HCT116 (cell line): ENCODE measurements around the gene OLFML1. TPM values are rescaled to one million over a fixed set of nuclear protein-coding genes. Genes with fewer than 3 reads are reported as not detected.
A peak's percentile ranks its signal among the peaks of the same experiment; 100 is the strongest.

Experiments used
- ATAC-seq: fragments of 200-7000 bp; cut with Tn5 transposase; 2 replicates; pipeline ENCODE4 v1.9.1; 2020; ENCODE audit warnings: mild to moderate bottlenecking, moderate library complexity
- BruUV-seq: library from RNA; stranded (reverse); fragments of 400-500 nt; replicated peaks from 2 replicates; lab custom pipeline; 2021; lab: Mats Ljungman, UMichigan
- CTCF ChIA-PET: fragments of 300-600 bp; sonication (Branson Sonifier 250); formaldehyde crosslinking; loops from one replicate; lab custom pipeline; 2021; ENCODE audit warnings: antibody characterized with exemption; lab: Charles Lee
- POLR2A ChIA-PET: fragments of 300-600, 350-600 bp; sonication (Branson Sonifier 250); formaldehyde crosslinking; loops from one replicate; lab custom pipeline; 2021; ENCODE audit warnings: antibody characterized with exemption; lab: Charles Lee
- RAD21 ChIA-PET, 2 experiments: fragments of 300-600 bp; sonication (Branson Sonifier 250); formaldehyde crosslinking; loops; one replicate each; lab custom pipeline; 2023; ENCODE audit warnings: low total read pairs in 2 of 2; ENCODE audit not compliant: uncharacterized antibody in 2 of 2, unreplicated experiment in 2 of 2, low non-redundant PET in 1 of 2; lab: Charles Lee
- DNase-seq: peaks from one replicate; pipeline ENCODE4 v3.0.0-alpha.2; 2010; ENCODE audit warnings: low read depth, low spot score
- H2AFZ ChIP-seq: fragments of 200-600 bp; shearing (Covaris generic), sonication (generic); 2 replicates; pipeline ENCODE4 v1.6.1; 2017; ENCODE audit warnings: low read depth, mixed run types, mixed read lengths, antibody characterized with exemption, low read length; ENCODE audit not compliant: poor library complexity, severe bottlenecking
- H3K27ac ChIP-seq: 2 replicates; pipeline ENCODE4 v1.5.1; 2012; ENCODE audit warnings: low read depth, low read length
- H3K27me3 ChIP-seq: fragments of 200-600 bp; sonication (generic); 2 replicates; pipeline ENCODE4 v1.6.1; 2016; ENCODE audit warnings: mixed run types, low read length, mixed read lengths; ENCODE audit not compliant: insufficient read depth
- H3K36me3 ChIP-seq, 2 experiments: fragments of 200-500 bp in 1 of 2; fragments of 200-600 bp in 1 of 2; sonication (Bioruptor generic) in 1 of 2; sonication (generic) in 1 of 2; 2 replicates each; pipeline versions ENCODE4 v1.5.1 to v1.6.1; 2014 to 2016; ENCODE audit warnings: low read length in 2 of 2, inconsistent platforms in 1 of 2, mixed read lengths in 1 of 2, mixed run types in 1 of 2; ENCODE audit not compliant: insufficient read depth in 2 of 2, control insufficient read depth in 1 of 2
- H3K4me1 ChIP-seq, 2 experiments: fragments of 200-600 bp in 1 of 2; sonication (generic) in 1 of 2; 2 replicates each; pipeline versions ENCODE4 v1.5.1 to v1.6.1; 2012 to 2017; ENCODE audit warnings: low read length in 2 of 2, inconsistent platforms in 1 of 2, mild to moderate bottlenecking in 1 of 2, mixed read lengths in 1 of 2, mixed run types in 1 of 2, moderate library complexity in 1 of 2; ENCODE audit not compliant: insufficient read depth in 2 of 2, control insufficient read depth in 1 of 2
- H3K4me2 ChIP-seq: fragments of 200-600 bp; sonication (generic); 2 replicates; pipeline ENCODE4 v1.6.1; 2017; ENCODE audit warnings: mixed run types, low read length, mixed read lengths
- H3K4me3 ChIP-seq, 2 experiments: fragments of 200-600 bp in 1 of 2; sonication (generic) in 1 of 2; replicated peaks in 1 of 2; 2 replicates each; pipeline ENCODE4 v1.5.1; 2011 to 2016; ENCODE audit warnings: low read length in 2 of 2, control low read depth in 1 of 2, low read depth in 1 of 2, mild to moderate bottlenecking in 1 of 2, mixed read lengths in 1 of 2, mixed run types in 1 of 2
- H3K79me2 ChIP-seq: fragments of 200-600 bp; sonication (generic); 2 replicates; pipeline ENCODE4 v1.6.1; 2017; ENCODE audit warnings: mild to moderate bottlenecking, mixed run types, low read length, moderate library complexity, mixed read lengths; ENCODE audit not compliant: insufficient read depth
- H3K9ac ChIP-seq: fragments of 200-600 bp; sonication (generic); 2 replicates; pipeline ENCODE4 v1.6.1; 2016; ENCODE audit warnings: low read length, mixed read lengths
- H3K9me2 ChIP-seq: fragments of 200-600 bp; sonication (generic), shearing (Covaris generic); 2 replicates; pipeline ENCODE4 v1.6.1; 2017; ENCODE audit warnings: mixed run types, mild to moderate bottlenecking, moderate library complexity; ENCODE audit not compliant: insufficient read depth
- H3K9me3 ChIP-seq, 2 experiments: fragments of 200-500 bp in 1 of 2; fragments of 200-600 bp in 1 of 2; sonication (Bioruptor generic) in 1 of 2; sonication (generic) in 1 of 2; 2 replicates each; pipeline ENCODE4 v1.6.1; 2014 to 2017; ENCODE audit warnings: low read length in 2 of 2, mixed read lengths in 2 of 2, inconsistent platforms in 1 of 2, low read depth in 1 of 2, mild to moderate bottlenecking in 1 of 2, mixed run types in 1 of 2, moderate library complexity in 1 of 2; ENCODE audit not compliant: control insufficient read depth in 1 of 2, insufficient read depth in 1 of 2
- H4K20me1 ChIP-seq: fragments of 200-600 bp; sonication (generic), shearing (Covaris generic); 2 replicates; pipeline ENCODE4 v1.6.1; 2017; ENCODE audit warnings: mixed run types, mild to moderate bottlenecking, moderate library complexity; ENCODE audit not compliant: insufficient read depth
- ATF3 ChIP-seq: IDR thresholded peaks from 2 replicates; pipeline ENCODE4 v1.6.1; 2012
- CEBPB ChIP-seq: IDR thresholded peaks from 2 replicates; pipeline ENCODE4 v1.6.1; 2012; ENCODE audit warnings: low read depth
- EGR1 ChIP-seq: IDR thresholded peaks from 2 replicates; pipeline ENCODE4 v1.6.1; 2012; ENCODE audit warnings: low read depth
- ELF1 ChIP-seq: IDR thresholded peaks from 2 replicates; pipeline ENCODE4 v1.6.1; 2012; ENCODE audit warnings: low read depth, borderline replicate concordance
- EZH2 ChIP-seq: fragments of 200-600 bp; sonication (generic); IDR thresholded peaks from 2 replicates; pipeline ENCODE4 v1.6.1; 2017; ENCODE audit warnings: antibody characterized with exemption, mixed run types
- FOSL1 ChIP-seq: IDR thresholded peaks from 2 replicates; pipeline ENCODE4 v1.6.1; 2012; ENCODE audit warnings: low read depth
- JUND ChIP-seq: IDR thresholded peaks from 2 replicates; pipeline ENCODE4 v1.6.1; 2012
- MAX ChIP-seq: IDR thresholded peaks from 2 replicates; pipeline ENCODE4 v1.6.1; 2012
- POLR2AphosphoS5 ChIP-seq: IDR thresholded peaks from 2 replicates; pipeline ENCODE4 v1.6.1; 2011; ENCODE audit warnings: mild to moderate bottlenecking, low read depth, low read length, moderate library complexity
- RAD21 ChIP-seq: IDR thresholded peaks from 2 replicates; pipeline ENCODE4 v1.6.1; 2012; ENCODE audit warnings: low read depth, mild to moderate bottlenecking
- SIN3A ChIP-seq: IDR thresholded peaks from 2 replicates; pipeline ENCODE4 v1.6.1; 2012; ENCODE audit warnings: low read depth
- SRF ChIP-seq: IDR thresholded peaks from 2 replicates; pipeline ENCODE4 v1.6.1; 2012; ENCODE audit warnings: low read depth
- TCF7L2 ChIP-seq: IDR thresholded peaks from 2 replicates; pipeline ENCODE4 v1.7.0; 2011; ENCODE audit warnings: borderline replicate concordance, inconsistent platforms; ENCODE audit not compliant: insufficient read depth, insufficient read length; ENCODE audit errors: extremely low read depth
- YY1 ChIP-seq: IDR thresholded peaks from 2 replicates; pipeline ENCODE4 v1.6.1; 2011; ENCODE audit warnings: low read length, low read depth, moderate library complexity, mild to moderate bottlenecking; ENCODE audit not compliant: insufficient replicate concordance; ENCODE audit errors: extremely low read depth
- ZBTB33 ChIP-seq: IDR thresholded peaks from 2 replicates; pipeline ENCODE4 v1.6.1; 2011; ENCODE audit warnings: mild to moderate bottlenecking, low read length, moderate library complexity; ENCODE audit not compliant: insufficient replicate concordance; ENCODE audit errors: extremely low read depth
- ZFX ChIP-seq: fragments of 450-650 bp; IDR thresholded peaks from 2 replicates; pipeline ENCODE4 v1.6.1; 2017
- ZNF274 ChIP-seq: fragments of 200-500 bp; sonication (Bioruptor generic); IDR thresholded peaks from 2 replicates; pipeline ENCODE4 v1.6.1; 2014; ENCODE audit warnings: mild to moderate bottlenecking, low read depth, low read length, inconsistent platforms
- intact Hi-C: fragments of 100-400 bp; cut with micrococcal nuclease; formaldehyde crosslinking; loops from 2 replicates; pipeline ENCODE4 v1.10.0; 2022
- total RNA-seq: library from RNA; stranded (reverse); gene quantifications from one replicate; pipeline ENCODE4 v1.2.1, GENCODE V29; 2021; ENCODE audit not compliant: unreplicated experiment

OLFML1 gene
- total RNA-seq, 1 experiment from 2014 or later, result not detected

GRCh38 chr11:7512525-7513233 lies 27.4 kb downstream of the OLFML1 start:
- H2AFZ ChIP-seq, result peak overlapping the region; percentile 89
- intact Hi-C loops, result loop anchor here (5.0 kb wide), 1 partner anchor 155 kb away; no protein-coding TSS in a partner anchor
- RAD21 ChIA-PET, result interaction anchor here (0.8 to 1.2 kb wide), 2 partner anchors 145 to 153 kb away, joined by 3 to 4 read pairs; no protein-coding TSS in a partner anchor
- BruUV-seq, result no TSS peak
- no peaks in the 10 kb centered on the region for H3K9me2 ChIP-seq
- H3K9me3 ChIP-seq, result no peaks in the 10 kb centered on the region
- H3K27ac ChIP-seq, result no peak overlapping the region; the same call in 1 of the 2 replicates
- DNase-seq (no peak), ATAC-seq (peak; percentile 20)
- POLR2A ChIA-PET, result no interaction called here
- H3K79me2 ChIP-seq, result no peaks in the 10 kb centered on the region
- H3K27me3 ChIP-seq, result no peaks in the 10 kb centered on the region; the same call in 1 of the 2 replicates
- no peaks in the 10 kb centered on the region for H4K20me1 ChIP-seq
- H3K4me1 ChIP-seq, result peaks cover 8 to 19% of the 10 kb centered on the region in 2 experiments; a peak in 3 of 4 replicates
- H3K4me3 ChIP-seq, result peak overlapping the region; percentile 54 to 74
- peak overlapping the region; percentile 7; the same call in 1 of the 2 replicates for H3K9ac ChIP-seq
- TF ChIP-seq JUND, result no peak
- no peak for TF ChIP-seq ZBTB33
- no peak for TF ChIP-seq TCF7L2
- no peak for TF ChIP-seq CEBPB
- TF ChIP-seq ELF1, result no peak
- TF ChIP-seq ZNF274, result no peak
- no peak for TF ChIP-seq EGR1
- TF ChIP-seq FOSL1, result no peak
- no peak for TF ChIP-seq SIN3A
- TF ChIP-seq SRF, result no peak
- no peak for TF ChIP-seq EZH2
- no peak for TF ChIP-seq MAX
- no peak for TF ChIP-seq POLR2AphosphoS5
- TF ChIP-seq ZFX, result no peak
- no peak for TF ChIP-seq ATF3
- no peak for TF ChIP-seq RAD21
- TF ChIP-seq YY1, result no peak
- CTCF ChIA-PET, result interaction anchor here (1.3 to 2.5 kb wide), 3 partner anchors 9 to 144 kb away, joined by 4 to 14 read pairs (median 5); no protein-coding TSS in a partner anchor
- no peaks in the 10 kb centered on the region for H3K36me3 ChIP-seq
- peak overlapping the region; percentile 93 for H3K4me2 ChIP-seq
